ENCODE measurements around the gene RPS6KA5.
A peak's percentile ranks its signal among the peaks of the same experiment; 100 is the strongest.
"Not testable (repeated sequence)": the region's sequence is repeated elsewhere in the genome, so short reads cannot be mapped to it uniquely, and the experiment has no call there.

The RPS6KA5 gene

DNA sequence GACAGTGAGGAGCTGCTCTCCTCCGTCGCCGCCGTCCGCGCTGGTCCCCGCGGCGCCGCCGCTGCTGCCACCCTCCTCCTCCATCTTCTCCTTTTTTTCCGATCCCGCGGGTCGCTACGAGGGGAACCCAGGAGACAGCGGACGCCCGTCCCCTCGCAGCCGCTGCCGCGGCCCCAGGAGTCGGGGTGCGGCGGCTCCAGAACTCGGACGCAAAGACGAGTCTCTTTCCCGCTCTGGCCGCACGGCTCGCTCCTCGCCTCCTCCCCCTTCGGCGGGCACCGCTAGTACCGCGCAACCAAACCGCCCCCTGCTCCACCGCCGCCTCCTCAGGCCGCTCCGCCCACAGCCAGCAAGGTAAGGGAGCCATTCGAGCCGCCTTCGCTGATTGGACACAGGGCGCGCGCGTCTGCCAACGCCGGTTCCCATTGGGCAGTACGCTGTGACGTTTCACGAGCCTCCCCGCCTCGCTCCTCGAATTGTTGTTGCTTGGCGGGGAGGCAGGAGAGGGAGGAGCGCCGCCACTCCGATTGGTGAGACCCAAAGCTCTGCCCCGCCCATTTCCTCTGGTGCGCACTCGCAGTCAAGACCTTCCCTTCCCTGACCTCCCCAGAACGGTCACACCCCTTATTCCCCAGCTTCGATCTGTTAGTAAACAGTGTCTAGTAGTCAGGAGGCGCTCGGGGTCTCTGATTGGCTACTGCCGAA, at the start of gene RPS6KA5:
Gene RPS6KA5 (minus strand): TSS at position 291 of the 705 bp plus-strand sequence. CDS start 207 bp downstream, at position 84.
- DNase-seq, result peak; percentile 100

DNA sequence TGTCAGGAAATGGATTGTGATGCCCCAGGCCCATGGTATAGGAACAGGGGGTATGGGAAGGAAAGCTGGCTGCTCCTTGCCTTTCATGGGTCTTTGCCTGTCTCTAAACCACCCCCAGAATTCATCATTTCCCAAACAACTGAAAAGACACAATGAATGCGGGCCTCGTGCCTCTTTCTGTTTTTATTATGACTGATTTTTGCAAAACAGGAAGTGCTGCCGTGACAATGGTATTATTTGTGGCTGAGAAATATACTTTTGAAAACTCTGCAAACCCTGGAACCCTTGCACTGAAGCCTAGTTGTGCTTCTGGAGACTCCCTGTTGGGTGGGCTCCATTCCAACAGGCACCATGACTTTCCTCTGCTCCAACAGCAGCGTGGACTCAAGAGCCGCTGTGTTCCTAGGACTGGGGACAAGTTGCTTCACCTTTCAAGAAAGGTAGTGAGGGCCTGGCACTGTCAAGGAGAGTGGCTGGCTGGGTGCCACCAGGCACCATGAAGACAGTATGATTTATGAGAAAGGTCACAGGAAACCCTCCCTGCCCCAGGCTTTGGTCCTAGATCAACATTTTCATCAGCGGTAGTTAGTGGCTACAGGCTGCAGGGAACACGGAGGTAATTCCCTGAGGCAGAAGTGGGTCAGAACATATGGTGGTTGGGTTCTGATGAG, 48.6 kb upstream of the RPS6KA5 start:
- DNase-seq, result peak; percentile 39

DNA sequence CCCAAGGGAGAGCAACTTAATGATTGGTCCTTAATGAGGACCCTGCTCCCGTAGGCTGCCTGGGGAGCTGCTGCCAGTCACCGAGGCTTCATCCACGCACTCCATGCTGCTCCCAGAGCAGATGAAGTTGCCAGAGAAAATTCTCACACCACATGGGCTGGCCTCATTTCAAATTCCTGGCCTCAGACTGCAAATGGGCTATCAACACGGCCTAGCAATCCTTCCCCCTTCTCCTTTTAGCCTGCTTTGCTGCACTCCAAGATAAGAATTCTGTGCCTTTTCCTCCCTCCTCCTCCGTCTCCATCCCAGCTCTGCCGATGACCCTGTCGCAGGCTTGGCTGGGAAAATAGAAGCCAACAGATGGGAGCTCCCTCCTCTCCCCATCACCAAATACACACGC, 42.7 kb upstream of the RPS6KA5 start:
- no peak for DNase-seq

DNA sequence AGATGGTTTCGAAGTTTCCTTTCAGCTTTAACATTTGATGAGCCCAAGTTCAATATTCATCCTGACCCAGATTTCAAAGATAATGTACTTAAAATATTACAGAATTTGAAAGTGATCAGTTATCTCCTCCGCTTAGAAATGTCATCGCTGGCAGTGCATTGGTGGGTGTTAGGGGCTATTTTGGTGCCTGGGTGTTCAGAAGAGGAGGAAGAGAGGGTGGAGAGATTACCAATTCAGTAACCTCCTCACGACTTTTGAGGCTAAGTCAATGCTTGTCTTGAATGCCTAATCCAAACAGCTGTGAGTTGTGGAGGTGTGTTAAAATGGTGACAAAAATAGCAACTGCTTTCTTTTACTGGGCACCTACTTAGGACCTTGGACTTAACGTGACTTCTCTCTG, 39.7 kb upstream of the RPS6KA5 start:
- no peak for DNase-seq

DNA sequence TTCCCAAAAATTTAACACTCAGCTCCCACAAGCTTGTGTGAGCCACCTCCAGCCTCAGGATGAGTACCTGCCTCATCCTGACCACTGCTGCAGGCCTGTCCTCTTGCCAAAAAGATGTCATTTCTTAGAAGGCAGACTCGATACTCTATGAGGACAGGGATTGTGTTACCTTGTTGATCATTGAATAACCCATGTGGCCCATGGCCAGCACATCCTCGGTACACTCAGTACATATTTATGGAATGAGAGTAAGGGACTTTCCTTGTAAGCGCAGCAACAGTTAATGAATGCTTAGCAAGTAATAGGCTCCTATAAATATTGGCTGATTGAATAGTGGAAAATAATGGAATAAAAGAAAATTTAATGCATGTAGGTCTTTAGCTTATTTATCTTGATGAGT, 38.1 kb upstream of the RPS6KA5 start:
- no peak for DNase-seq

DNA sequence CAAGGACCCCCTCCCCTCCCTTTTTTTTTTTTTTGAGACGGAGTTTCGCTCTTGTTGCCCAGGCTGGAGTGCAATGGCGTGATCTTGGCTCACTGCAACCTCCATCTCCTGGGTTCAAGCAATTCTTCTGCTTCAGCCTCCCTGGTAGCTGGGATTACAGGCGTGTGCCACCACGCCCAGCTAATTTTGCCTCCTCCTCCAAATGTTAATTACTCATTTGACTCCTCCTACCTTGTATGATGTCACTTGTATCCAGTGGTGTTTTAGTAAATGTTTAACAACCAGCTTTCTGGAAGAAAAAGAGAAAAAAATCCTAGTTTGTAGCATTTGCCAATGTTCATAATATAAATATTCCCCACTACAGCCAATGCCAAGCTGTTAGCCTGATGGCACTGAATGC, 37.2 kb upstream of the RPS6KA5 start:
- not testable (repeated sequence) for DNase-seq

DNA sequence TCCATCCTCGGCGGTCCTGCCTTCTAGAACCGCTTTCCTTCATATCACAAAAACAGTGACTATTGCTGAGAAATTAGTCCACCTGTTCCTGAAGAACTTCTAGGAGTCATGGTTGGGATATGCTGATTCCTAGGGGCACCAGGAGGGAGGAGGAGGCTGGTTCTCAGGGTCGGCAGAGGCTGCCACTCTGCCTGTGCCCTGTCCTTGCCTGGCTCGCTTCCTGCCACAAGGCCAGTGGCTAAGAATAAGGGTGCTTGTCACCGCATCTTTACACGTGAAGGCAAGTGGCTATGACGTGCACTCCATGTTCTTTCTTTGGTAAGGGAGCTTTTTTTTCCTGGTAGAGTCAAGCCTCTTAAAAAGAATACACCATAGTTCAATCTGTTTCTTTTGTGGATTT, 34.7 kb upstream of the RPS6KA5 start:
- no peak for DNase-seq

DNA sequence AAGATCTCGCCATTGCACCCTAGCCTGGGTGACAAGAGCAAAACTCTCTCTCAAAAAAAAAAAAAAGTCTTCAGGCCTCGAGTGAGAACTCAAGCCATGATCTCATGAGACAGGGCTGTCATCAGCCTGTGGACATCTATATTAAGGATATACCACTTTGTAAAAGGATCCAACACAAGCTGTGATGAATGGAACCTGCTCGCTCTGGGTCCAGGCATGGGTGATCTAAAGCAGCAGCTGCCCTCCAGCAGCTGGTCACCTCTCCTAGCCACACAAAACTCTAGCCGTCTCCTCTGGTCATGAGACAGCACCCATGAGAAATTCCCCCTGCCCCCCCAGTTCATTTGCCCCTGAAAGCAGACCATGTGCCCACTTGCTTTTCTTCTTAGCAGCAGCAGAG, 34.3 kb upstream of the RPS6KA5 start:
- DNase-seq, result no peak

DNA sequence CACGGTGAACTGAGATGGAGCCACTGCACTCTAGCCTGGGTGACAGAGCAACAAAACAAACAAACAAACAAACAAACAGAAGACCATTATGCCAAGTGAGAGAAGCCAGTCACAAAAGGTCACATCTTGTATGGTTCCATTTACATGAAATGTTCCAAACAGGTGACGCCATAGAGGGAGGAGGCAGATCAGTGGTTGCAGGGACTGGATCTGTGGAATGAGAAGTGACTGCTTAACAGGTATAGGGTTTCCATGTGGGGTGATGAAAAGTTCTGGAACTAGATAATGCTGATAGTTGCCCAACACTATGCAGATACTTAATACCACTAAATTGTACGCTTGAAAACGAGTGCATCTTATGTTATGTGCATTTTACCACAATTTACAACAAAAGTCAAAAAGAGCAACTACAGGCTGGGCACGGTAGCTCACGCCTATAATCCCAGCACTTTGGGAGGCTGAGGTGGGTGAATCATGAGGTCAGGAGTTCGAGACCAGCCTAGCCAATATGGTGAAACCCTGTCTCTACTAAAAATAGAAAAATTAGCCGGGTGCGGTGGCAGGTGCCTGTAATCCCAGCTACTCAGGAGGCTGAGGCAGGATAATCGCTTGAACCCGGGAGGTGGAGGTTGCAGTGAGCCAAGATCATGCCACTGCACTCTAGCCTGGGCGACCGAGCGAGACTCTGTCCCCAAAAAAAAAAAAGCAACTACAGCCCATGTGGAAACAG, 33.5 kb upstream of the RPS6KA5 start:
- DNase-seq, result not testable (repeated sequence)

DNA sequence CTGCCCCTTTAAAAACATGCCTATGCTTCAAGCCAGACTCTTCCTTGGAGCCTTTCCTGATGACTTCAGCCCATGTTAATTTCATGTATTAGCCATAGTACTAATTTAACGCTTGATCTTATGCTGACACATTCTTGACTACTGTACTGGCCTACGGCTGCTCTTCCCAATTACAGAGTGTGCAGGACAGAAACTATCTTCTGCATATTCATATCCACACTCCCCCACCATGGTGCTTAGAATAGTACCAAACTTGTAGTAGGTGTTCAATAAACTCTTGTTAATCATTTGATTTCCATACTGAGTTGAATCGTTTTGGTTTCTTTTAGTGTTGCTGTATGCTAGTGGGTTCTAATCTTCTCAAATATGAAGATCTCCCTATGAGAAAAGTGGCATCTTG, 31.6 kb upstream of the RPS6KA5 start:
- no peak for DNase-seq

DNA sequence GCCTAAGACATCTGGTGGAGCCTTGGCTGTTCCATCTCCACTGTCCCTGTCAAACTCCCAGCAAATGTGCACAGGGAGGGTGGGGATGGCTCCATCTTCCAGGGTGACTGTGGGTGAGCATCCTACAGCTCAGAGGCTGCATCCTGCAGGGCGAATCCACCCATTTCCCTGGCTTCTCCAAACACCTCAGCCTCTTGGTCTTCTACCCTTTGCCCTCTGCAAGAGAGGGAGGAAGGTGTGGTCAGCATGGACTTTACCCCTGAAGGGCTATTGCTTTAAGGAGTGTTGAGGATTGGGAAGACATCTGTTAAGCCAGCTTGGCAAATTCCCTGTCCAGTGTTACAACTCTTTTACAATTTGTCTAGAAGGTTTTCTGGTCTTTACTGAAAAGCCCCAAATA, 30.3 kb upstream of the RPS6KA5 start:
- no peak for DNase-seq

DNA sequence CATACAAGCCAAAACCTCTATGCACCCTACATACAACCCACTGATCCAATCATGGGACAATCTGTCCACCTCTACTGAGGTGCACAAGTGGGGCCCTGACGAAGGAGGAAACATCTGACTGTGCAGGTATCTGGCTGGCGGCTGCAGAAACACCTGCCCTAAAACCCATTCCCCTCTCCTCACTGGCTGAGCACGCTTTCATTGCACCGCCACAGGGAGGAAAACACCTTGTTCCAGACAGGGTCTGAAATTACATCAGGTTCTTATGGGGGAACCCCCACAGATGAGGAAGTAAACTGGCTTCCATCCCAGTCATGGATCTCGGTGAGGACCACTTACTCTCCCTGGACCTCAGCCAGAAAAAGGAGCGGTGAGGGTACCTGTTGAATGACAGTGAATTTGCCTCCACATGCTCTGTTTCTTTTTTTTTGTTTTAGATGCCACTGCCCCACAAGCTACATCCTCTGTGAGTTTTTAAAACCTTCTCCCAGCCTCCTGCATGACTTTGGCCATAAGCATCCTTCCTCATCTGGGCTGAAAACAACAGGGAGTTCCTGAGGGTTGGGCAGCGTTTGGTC, 29.6 kb upstream of the RPS6KA5 start:
- DNase-seq, result no peak

DNA sequence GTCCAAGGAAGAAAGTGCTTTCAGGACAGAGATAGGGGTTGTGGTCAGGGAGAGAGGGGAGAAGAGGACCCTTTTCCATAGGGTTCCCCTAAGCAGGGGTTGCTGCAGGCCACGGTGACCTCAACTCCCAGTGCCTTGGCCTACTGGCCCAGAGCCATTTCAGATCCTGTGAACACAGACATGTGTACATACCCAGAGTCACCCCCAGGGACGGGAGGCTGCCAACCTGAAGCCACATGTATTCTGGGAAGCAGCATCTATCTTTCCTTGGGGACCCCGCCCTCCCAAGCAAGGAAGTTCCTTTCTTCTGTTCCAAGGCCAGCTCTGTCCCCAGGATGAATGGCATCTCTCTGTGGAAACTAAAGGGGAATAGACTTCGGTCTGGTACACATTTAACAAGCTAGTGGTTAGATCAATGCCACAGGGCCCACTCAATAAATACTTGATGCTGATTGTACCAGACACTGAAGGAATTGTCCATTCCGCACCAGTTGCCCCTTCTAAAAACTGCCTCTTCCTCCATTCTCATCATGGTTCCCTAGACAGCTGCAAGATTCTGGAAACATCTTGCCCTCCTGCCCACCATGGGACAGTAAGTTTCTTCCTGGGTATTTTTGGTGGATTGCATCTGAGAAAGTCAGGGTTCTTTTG, 28.3 kb upstream of the RPS6KA5 start:
- DNase-seq, result no peak

DNA sequence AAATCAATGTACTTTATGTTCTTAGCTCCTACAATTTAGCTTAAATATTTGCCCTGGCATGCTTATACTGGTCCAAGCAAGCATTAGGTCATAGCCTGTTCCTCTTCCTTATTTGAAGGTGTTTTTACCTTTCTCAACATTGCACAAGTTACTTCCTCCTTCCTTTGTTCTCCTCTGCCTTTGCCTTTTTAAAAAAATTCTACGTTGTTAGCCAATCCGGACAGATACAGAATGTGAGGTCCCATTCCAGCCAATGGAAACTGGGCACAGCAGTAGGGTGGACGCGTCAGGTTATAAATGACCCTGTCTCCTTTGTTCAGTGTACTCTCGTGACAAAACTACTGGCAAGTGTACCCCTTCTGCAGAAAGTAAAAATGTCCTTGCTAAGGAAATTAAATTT, 27.0 kb upstream of the RPS6KA5 start:
- not testable (repeated sequence) for DNase-seq

DNA sequence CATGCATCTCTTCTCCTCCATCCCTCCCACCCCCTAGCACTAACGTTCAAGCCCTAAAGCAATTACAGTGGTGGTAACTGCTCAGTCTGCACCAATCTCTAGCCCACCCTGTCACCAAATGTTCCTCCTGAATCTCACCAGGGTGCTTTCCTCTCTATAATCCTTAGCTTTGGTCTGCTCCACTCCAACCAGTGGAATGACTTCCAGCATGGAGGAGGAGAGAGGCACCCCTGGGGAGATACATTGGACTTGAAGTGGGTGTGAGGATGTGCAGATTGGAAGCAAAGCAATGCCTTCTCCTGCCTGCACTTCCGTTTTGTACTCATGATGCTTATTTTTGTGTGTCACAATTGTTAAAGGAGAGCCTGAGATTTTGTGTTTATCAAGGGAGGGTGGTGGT, 24.1 kb upstream of the RPS6KA5 start:
- no peak for DNase-seq

DNA sequence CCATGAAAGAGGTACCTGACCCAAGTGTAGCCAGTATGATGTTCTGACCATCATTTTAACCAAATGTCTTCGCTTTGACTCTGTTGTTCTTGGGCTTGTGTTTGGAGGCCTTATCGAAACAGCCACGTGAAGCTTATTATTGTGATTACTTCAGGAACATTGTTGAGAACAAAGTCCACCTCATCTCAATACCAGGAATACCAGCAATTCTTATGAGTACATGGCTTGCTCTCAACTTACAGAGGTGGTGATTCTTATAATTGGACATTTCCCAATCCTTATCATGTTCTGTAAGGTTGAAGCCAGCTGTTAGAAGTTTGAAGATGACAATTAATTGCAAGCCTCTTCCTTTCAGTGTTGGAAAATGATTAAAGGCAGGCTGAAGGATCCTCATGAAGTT, 21.8 kb upstream of the RPS6KA5 start:
- DNase-seq, result no peak

DNA sequence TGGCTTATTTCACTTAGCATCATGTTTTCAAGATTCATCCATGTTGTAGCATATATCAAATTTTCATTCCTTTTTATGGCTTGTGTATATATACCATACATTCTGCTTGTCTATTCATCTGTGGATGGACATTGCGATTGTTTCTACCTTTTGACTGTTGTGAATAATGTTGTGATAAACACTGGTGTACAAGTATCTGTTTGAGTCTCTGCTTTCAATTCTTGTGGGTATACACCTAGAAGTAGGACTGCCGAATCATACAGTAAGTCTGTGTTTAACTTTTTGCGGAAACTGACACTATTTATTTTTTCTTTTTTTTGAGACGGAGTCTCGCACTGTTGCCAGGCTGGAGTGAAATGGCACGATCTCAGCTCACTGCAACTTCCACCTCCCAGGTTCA, 19.6 kb upstream of the RPS6KA5 start:
- no peak for DNase-seq

DNA sequence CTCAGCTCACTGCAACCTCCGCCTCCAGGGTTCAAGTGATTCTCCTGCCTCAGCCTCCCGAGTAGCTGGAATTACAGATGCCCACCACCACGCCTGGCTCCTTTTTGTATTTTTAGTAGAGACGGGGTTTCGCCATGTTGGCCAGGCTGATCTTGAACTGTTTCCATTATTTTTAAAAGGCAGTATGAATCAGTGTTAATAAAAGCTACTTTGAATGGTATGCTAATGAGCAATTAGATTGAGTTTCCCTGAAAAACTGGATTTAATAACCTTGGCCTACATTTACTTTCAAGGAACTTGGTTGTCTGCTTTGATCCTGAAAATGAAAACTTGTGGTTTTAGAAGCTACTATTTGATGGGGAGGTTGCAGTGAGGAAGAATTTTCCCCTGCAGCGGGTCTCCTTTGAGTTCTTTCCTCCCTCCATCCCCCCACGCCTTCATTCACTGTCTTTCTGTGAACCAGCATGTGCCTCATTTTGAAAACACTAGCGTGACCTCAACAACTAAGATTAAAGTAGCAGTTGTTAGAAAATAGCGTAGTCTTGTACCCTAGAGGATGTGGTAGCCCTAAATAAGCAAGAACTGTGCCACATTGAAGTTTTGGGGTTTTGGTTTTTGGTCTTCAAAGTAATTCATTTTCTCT, 17.8 kb upstream of the RPS6KA5 start:
- no peak for DNase-seq

DNA sequence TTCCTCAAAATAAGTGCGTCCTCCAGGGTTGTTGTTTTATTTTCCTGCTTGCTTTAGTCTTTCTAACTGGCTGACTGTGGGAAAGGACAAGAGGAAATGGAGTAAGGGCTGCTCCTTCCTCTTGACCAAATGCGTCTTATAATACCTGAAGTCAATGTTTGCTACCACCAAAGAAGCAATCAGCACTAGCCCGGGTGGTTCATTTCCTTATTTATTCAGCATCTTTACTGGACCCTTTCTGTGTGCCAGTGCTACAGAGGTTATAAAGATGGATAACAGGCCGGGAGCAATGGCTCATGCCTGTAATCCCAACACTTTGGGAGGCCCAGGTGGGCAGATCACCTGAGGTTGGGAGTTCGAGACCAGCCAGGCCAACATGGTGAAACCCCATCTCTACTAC, 15.1 kb upstream of the RPS6KA5 start:
- DNase-seq, result no peak

DNA sequence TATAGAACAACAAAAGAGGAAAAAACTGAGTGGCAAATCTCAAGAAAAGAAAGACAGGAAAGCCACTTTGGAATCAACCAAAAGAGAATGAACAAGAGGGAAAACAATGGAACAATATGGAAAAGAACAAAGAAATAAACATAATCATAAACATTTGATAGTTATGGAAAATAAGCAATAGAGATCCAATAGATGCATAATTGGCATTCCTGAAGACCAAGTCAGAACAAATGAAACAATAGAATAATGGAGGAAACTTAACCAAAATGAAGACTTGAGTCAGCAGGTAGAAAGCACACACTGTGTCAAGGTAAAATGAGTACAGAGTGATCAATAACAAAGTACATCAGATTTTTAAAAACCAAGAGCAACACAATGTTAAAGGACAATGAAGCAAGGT, 10.1 kb upstream of the RPS6KA5 start:
- DNase-seq, result no peak

DNA sequence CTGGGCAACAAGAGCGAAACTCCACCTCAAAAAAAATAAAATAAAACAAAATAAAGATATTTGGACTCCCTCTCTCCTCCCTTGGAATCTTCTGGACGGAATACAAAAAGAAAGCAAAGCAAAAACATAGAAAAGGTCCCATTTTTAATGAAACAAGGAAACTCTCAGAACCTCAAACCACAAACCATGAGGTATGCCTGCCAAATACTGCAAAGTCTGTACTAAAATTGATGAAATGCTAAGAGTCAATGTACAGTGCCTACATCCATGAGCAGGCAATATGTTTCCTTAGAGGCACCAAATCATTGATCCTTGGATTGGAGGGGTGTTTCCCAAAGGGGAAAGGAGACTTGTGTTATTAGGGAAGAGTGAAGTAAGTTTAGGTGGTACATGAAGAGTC, 8.2 kb upstream of the RPS6KA5 start:
- DNase-seq, result no peak

DNA sequence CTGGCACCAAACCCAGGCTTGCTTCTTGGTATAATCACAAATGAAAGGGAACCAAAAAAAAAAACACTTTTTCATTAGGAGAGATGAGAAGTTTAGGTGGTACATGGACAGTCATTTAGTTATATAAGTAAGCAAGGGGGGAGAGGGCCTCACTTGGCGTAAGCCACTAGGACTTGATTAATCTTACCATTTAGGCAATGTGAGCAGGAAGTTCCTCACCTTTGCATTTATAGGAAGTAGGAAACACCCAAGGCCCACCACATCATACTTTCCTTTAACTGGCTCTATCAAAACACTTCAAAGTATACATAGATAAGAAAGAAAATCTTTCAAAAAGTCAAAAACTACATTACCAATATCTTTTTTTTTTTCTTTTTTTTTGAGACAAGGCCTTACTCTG, 6.7 kb upstream of the RPS6KA5 start:
- no peak for DNase-seq

DNA sequence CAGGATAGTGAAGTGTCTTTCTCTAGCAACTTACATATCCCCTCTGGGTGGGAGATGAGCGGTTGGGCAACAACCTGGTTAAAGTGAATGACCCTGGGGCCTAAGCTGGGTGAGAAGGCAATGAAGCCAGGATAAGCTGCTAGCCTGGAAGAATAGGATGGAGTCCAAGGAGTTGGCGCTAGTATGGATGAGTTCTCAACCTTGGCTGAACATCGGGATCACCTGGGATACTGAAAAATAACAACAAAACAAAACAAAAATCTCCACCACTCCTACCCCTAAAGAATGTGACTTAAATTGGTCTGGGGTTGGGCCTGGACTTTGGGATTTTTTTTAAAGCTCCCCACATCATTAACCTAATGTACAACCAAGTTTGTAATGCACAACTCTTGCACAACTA, 4.8 kb upstream of the RPS6KA5 start:
- no peak for DNase-seq
